Neutrophil (primary cell): ENCODE results near the gene EFNA5.

ENCODE experiments used
- H3K27ac ChIP-seq: fragments of 200-600 bp; sonication (generic); 2 replicates; pipeline ENCODE4 v1.5.1; 2016; ENCODE audit warnings: mild to moderate bottlenecking, moderate library complexity
- H3K27me3 ChIP-seq: fragments of 200-600 bp; sonication (generic); 2 replicates; pipeline ENCODE4 v1.6.0; 2016; ENCODE audit warnings: mild to moderate bottlenecking
- H3K36me3 ChIP-seq: fragments of 200-600 bp; sonication (generic); 2 replicates; pipeline ENCODE4 v1.5.1; 2017
- H3K4me1 ChIP-seq, 2 experiments: fragments of 200-600 bp in 1 of 2; sonication (generic) in 1 of 2; 1 replicate in 1 of 2; 2 replicates in 1 of 2; pipeline versions ENCODE4 v1.5.1 to v1.6.1; 2013 to 2016; ENCODE audit warnings: low read depth in 1 of 2, low read length in 1 of 2, mild to moderate bottlenecking in 1 of 2, moderate library complexity in 1 of 2; ENCODE audit not compliant: control insufficient read depth in 1 of 2, insufficient read depth in 1 of 2
- H3K4me3 ChIP-seq, 2 experiments: fragments of 200-600 bp in 1 of 2; sonication (generic) in 1 of 2; 1 replicate in 1 of 2; 2 replicates in 1 of 2; pipeline ENCODE4 v1.5.1; 2013 to 2016; ENCODE audit warnings: low read depth in 1 of 2, low read length in 1 of 2, mild to moderate bottlenecking in 1 of 2, moderate library complexity in 1 of 2
- H3K9me3 ChIP-seq: fragments of 200-600 bp; sonication (generic); 2 replicates; pipeline ENCODE4 v1.5.1; 2016
- TF ChIP-seq, protein P1 (sequence below): fragments of 200-600 bp; sonication (generic); IDR thresholded peaks from 2 replicates; pipeline ENCODE4 v1.5.1; 2016; ENCODE audit warnings: antibody characterized with exemption

EFNA5 gene

DNA sequence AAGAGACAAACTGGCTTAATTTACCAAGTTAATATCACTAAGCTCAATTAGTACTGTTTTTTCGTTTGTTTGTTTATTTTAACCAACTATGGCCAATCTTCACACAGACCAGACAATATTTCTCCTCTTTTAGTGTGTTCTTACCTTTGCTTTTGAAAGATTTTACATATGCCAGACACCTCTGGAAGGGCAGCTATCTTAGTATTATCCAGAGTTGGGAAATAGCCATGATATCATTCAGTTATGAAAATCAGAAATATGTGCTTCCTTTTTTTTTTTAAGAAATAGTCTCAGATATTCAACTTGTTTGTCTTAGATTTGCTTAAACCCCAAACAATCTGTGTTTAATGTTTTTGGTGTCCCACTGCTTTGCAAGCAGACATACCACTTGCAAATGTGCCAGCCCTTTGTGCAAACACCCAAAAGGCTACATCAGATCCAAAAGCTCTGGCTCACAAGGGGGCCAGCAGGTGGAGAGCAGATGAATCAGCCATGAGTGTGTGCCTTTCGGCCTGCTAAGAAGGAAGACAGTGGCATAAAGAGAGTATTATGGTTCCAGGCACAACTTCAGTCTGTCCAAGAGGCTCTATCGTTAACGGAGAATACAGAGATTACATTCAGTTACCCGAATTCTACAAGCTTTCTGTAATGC lies 147.6 kb downstream of the EFNA5 start:
- H3K4me1 ChIP-seq = no peaks in the 10 kb centered on the region
- TF ChIP-seq, protein P1, sequence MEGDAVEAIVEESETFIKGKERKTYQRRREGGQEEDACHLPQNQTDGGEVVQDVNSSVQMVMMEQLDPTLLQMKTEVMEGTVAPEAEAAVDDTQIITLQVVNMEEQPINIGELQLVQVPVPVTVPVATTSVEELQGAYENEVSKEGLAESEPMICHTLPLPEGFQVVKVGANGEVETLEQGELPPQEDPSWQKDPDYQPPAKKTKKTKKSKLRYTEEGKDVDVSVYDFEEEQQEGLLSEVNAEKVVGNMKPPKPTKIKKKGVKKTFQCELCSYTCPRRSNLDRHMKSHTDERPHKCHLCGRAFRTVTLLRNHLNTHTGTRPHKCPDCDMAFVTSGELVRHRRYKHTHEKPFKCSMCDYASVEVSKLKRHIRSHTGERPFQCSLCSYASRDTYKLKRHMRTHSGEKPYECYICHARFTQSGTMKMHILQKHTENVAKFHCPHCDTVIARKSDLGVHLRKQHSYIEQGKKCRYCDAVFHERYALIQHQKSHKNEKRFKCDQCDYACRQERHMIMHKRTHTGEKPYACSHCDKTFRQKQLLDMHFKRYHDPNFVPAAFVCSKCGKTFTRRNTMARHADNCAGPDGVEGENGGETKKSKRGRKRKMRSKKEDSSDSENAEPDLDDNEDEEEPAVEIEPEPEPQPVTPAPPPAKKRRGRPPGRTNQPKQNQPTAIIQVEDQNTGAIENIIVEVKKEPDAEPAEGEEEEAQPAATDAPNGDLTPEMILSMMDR = no peak
- H3K9me3 ChIP-seq = no peaks in the 10 kb centered on the region
- H3K36me3 ChIP-seq = no peaks in the 10 kb centered on the region
- H3K4me3 ChIP-seq = no peak overlapping the region
- no peaks in the 10 kb centered on the region for H3K27me3 ChIP-seq
- H3K27ac ChIP-seq = no peak overlapping the region

- no peaks in the 10 kb centered on the region for H3K4me1 ChIP-seq
- H3K27me3 ChIP-seq = no peaks in the 10 kb centered on the region
- no peaks in the 10 kb centered on the region for H3K36me3 ChIP-seq
- no peaks in the 10 kb centered on the region for H3K9me3 ChIP-seq
- TF ChIP-seq, protein P1 = no peak
- H3K27ac ChIP-seq = no peak overlapping the region
- no peak overlapping the region for H3K4me3 ChIP-seq
Measured at GRCh38 chr5:107522456-107522855, 148.3 kb downstream of the EFNA5 start.

- Histone ChIP-seq H3K36me3 (no peaks in the 10 kb centered on the region), H3K27me3 (no peaks in the 10 kb centered on the region), H3K27ac (no peak overlapping the region), H3K4me1 (no peaks in the 10 kb centered on the region), H3K9me3 (no peaks in the 10 kb centered on the region), H3K4me3 (no peak overlapping the region)
- TF ChIP-seq, protein P1 = no peak
Measured at GRCh38 chr5:107519900-107520354, 150.8 kb downstream of the EFNA5 start.

DNA sequence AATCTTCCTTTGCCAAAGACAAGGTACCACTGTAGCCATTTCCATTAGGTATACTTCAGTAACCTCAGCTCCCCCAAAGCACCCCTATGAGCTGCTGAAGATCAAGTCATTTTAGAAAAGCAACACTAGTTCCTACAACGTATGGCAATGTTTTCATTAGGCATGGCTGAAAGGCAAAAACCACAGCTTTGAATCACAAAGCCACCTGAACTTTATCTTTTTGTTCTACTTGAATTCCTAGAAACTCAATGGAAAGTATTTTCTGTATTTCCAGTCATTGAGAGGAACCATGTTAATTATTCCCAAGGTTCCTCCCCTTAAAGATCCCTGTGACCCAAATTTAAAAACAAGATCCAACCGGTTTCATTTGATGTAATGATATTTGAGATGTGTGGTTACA lies 152.1 kb downstream of the EFNA5 start:
- TF ChIP-seq, protein P1 = no peak
- H3K4me3 ChIP-seq = no peak overlapping the region

DNA sequence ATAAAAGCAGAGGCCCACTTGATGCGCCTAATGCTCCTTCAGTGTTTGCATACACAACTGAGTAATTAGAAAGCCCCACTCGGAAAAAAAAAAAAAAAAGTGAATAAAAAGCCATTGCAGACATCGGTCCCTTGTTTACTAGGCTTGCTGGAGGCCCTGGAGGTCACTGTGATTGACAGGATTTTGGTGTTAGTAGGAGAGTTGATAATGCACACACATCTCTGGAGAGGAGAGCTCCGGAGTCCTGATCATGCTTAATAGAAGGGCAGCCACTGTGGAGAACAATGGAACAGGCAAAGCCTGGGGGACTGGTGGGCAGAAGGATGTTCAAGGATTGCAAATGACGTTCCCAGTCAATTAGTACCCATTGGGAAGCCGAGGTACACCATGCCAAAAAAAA lies 152.5 kb downstream of the EFNA5 start:
- Histone ChIP-seq H3K4me1 (no peaks in the 10 kb centered on the region), H3K36me3 (no peaks in the 10 kb centered on the region), H3K4me3 (no peak overlapping the region), H3K27me3 (no peaks in the 10 kb centered on the region), H3K27ac (no peak overlapping the region), H3K9me3 (no peaks in the 10 kb centered on the region)
- TF ChIP-seq, protein P1 = no peak

More for the DNA sequence above, 152.1 kb downstream of the EFNA5 start:
- Histone ChIP-seq H3K27me3 (no peaks in the 10 kb centered on the region), H3K9me3 (no peaks in the 10 kb centered on the region), H3K27ac (no peak overlapping the region), H3K4me1 (no peaks in the 10 kb centered on the region), H3K36me3 (no peaks in the 10 kb centered on the region)
